IMR-90 (cell line): ENCODE data around the gene RPL4. TPM values are rescaled to one million over a fixed set of nuclear protein-coding genes. Genes with fewer than 3 reads are reported as not detected.

Experiments
- ATAC-seq: fragments of 200-7000 bp; cut with Tn5 transposase; 2 replicates; pipeline ENCODE4 v1.9.1; 2020; ENCODE audit warnings: low read depth, mild to moderate bottlenecking, moderate library complexity
- Bru-seq: library from RNA; stranded (reverse); fragments of 400-500 nt; gene quantifications from one replicate; lab custom pipeline; 2021; lab: Mats Ljungman, UMichigan
- BruChase-seq, 2 experiments: library from RNA; stranded (reverse); fragments of 400-500 nt; gene quantifications; one replicate each; lab custom pipeline; 2021; lab: Mats Ljungman, UMichigan
- BruUV-seq: library from RNA; stranded (reverse); fragments of 400-500 nt; replicated peaks from 2 replicates; lab custom pipeline; 2021; lab: Mats Ljungman, UMichigan
- CTCF ChIA-PET: fragments of 300-600 bp; formaldehyde crosslinking; extraction: SDS; loops from one replicate; lab custom pipeline; 2021; ENCODE audit warnings: antibody characterized with exemption; lab: Yijun Ruan, JAX
- POLR2A ChIA-PET: fragments of 300-600 bp; sonication (Branson Sonifier 250); formaldehyde crosslinking; loops from one replicate; lab custom pipeline; 2022; ENCODE audit warnings: antibody characterized with exemption; ENCODE audit not compliant: unreplicated experiment; lab: Charles Lee
- DNase-seq: peaks from one replicate; pipeline ENCODE4 v3.0.0; 2013
- H2AFZ ChIP-seq: replicated peaks from 2 replicates; pipeline ENCODE3; 2013; ENCODE audit warnings: low read length, mild to moderate bottlenecking; ENCODE audit not compliant: poor library complexity
- H2AK5ac ChIP-seq: 2 replicates; pipeline ENCODE4 v1.6.1; 2013; ENCODE audit warnings: low read depth, low read length, inconsistent platforms
- H2AK9ac ChIP-seq: replicated peaks from 2 replicates; pipeline ENCODE3; 2013; ENCODE audit warnings: mild to moderate bottlenecking, low read depth, low read length, moderate library complexity; ENCODE audit not compliant: poor library complexity
- H2BK120ac ChIP-seq: 2 replicates; pipeline ENCODE4 v1.6.1; 2013; ENCODE audit warnings: low read depth, low read length, inconsistent platforms
- H2BK15ac ChIP-seq: 3 replicates; pipeline ENCODE4 v1.6.1; 2013; ENCODE audit warnings: low read depth, low read length, inconsistent platforms
- H2BK20ac ChIP-seq: 2 replicates; pipeline ENCODE4 v1.6.1; 2013; ENCODE audit warnings: low read depth, mild to moderate bottlenecking, inconsistent platforms, low read length, moderate library complexity
- H2BK5ac ChIP-seq: 2 replicates; pipeline ENCODE4 v1.6.1; 2013; ENCODE audit warnings: mild to moderate bottlenecking, low read depth, low read length, inconsistent platforms; ENCODE audit not compliant: poor library complexity, severe bottlenecking
- H3K14ac ChIP-seq: replicated peaks from 2 replicates; pipeline ENCODE4 v1.6.1; 2013; ENCODE audit warnings: low read depth, low read length, inconsistent platforms
- H3K18ac ChIP-seq: 2 replicates; pipeline ENCODE4 v1.6.1; 2013; ENCODE audit warnings: low read depth, low read length, control low read depth
- H3K23ac ChIP-seq: 2 replicates; pipeline ENCODE4 v1.6.1; 2013; ENCODE audit warnings: low read depth, low read length, inconsistent platforms
- H3K27ac ChIP-seq: 2 replicates; pipeline ENCODE4 v1.5.1; 2013; ENCODE audit warnings: mild to moderate bottlenecking, control low read depth, low read length; ENCODE audit not compliant: insufficient read depth
- H3K27me3 ChIP-seq: 2 replicates; pipeline ENCODE4 v1.6.1; 2013; ENCODE audit warnings: low read length; ENCODE audit not compliant: control insufficient read depth, insufficient read depth
- H3K36me3 ChIP-seq: 2 replicates; pipeline ENCODE4 v1.6.1; 2013; ENCODE audit warnings: low read length, mixed read lengths; ENCODE audit not compliant: control insufficient read depth, insufficient read depth
- H3K4ac ChIP-seq: 2 replicates; pipeline ENCODE4 v1.6.1; 2013; ENCODE audit warnings: low read depth, low read length, inconsistent platforms
- H3K4me1 ChIP-seq: 2 replicates; pipeline ENCODE4 v1.6.1; 2013; ENCODE audit warnings: low read length, mixed read lengths; ENCODE audit not compliant: control insufficient read depth, insufficient read depth
- H3K4me2 ChIP-seq: 2 replicates; pipeline ENCODE4 v1.6.1; 2013; ENCODE audit warnings: low read depth, mild to moderate bottlenecking, control low read depth, low read length, moderate library complexity
- H3K4me3 ChIP-seq: 2 replicates; pipeline ENCODE4 v1.5.1; 2013; ENCODE audit warnings: low read depth, mild to moderate bottlenecking, control low read depth, low read length, moderate library complexity; ENCODE audit not compliant: insufficient read depth
- H3K56ac ChIP-seq: 2 replicates; pipeline ENCODE4 v1.6.1; 2013; ENCODE audit warnings: low read length, inconsistent platforms; ENCODE audit not compliant: insufficient read depth; ENCODE audit errors: extremely low read depth
- H3K79me1 ChIP-seq, 2 experiments: 2 replicates each; pipeline ENCODE4 v1.6.1; 2013; ENCODE audit warnings: low read length in 2 of 2, inconsistent platforms in 1 of 2, low read depth in 1 of 2
- H3K9ac ChIP-seq: 2 replicates; pipeline ENCODE4 v1.6.1; 2013; ENCODE audit warnings: low read depth, low read length, control low read depth
- H3K9me1 ChIP-seq: 2 replicates; pipeline ENCODE4 v1.6.1; 2013; ENCODE audit warnings: low read length, inconsistent platforms; ENCODE audit not compliant: insufficient read depth
- H3K9me3 ChIP-seq: 2 replicates; pipeline ENCODE4 v1.6.1; 2013; ENCODE audit warnings: low read length; ENCODE audit not compliant: control insufficient read depth, insufficient read depth
- H4K20me1 ChIP-seq: 2 replicates; pipeline ENCODE4 v1.6.1; 2013; ENCODE audit warnings: low read length, inconsistent platforms; ENCODE audit not compliant: insufficient read depth
- H4K5ac ChIP-seq: 2 replicates; pipeline ENCODE4 v1.6.1; 2013; ENCODE audit warnings: mild to moderate bottlenecking, low read depth, low read length, control low read depth
- H4K8ac ChIP-seq, 2 experiments: 2 replicates each; pipeline ENCODE4 v1.6.1; 2013; ENCODE audit warnings: low read depth in 2 of 2, low read length in 2 of 2, control low read depth in 1 of 2, inconsistent platforms in 1 of 2
- H4K91ac ChIP-seq: 2 replicates; pipeline ENCODE4 v1.6.1; 2013; ENCODE audit warnings: low read depth, low read length, inconsistent platforms; ENCODE audit not compliant: insufficient read depth
- CEBPB ChIP-seq: IDR thresholded peaks from 2 replicates; pipeline ENCODE4 v1.6.1; 2012; ENCODE audit warnings: low read depth, low read length, improper control_type of control experiment
- CHD1 ChIP-seq: IDR thresholded peaks from 2 replicates; pipeline ENCODE4 v1.6.1; 2012; ENCODE audit warnings: low read depth, low read length, improper control_type of control experiment
- FOS ChIP-seq: fragments of 150-350 bp; IDR thresholded peaks from 2 replicates; pipeline ENCODE4 v1.6.1; 2016; ENCODE audit warnings: low read depth, low read length
- MAZ ChIP-seq: IDR thresholded peaks from 2 replicates; pipeline ENCODE4 v1.6.1; 2012; ENCODE audit warnings: low read depth, mild to moderate bottlenecking, low read length, improper control_type of control experiment, moderate library complexity, borderline replicate concordance
- MXI1 ChIP-seq: IDR thresholded peaks from 2 replicates; pipeline ENCODE4 v1.6.1; 2012; ENCODE audit warnings: low read depth, mild to moderate bottlenecking, low read length, moderate library complexity, borderline replicate concordance
- NFE2L2 ChIP-seq: fragments of 150-350 bp; IDR thresholded peaks from 2 replicates; pipeline ENCODE4 v1.6.1; 2016; ENCODE audit warnings: low read depth, mild to moderate bottlenecking, low read length
- POLR2A ChIP-seq: IDR thresholded peaks from 2 replicates; pipeline ENCODE4 v1.6.1; 2012; ENCODE audit warnings: mild to moderate bottlenecking, low read depth, low read length
- RAD21 ChIP-seq: IDR thresholded peaks from 2 replicates; pipeline ENCODE4 v1.6.1; 2012; ENCODE audit warnings: low read length, improper control_type of control experiment
- WGBS, 2 experiments: methylation state at CpG; one replicate each; pipeline versions ENCODE4 v1.1.5 to v1.1.7; 2013; ENCODE audit warnings: missing lambda C conversion rate in 2 of 2; ENCODE audit not compliant: insufficient read length in 1 of 2; ENCODE audit errors: extremely low coverage in 2 of 2; 5-methylcytosine and 5-hydroxymethylcytosine counted together
- dilution Hi-C: fragments of 300-500 bp; cut with HindIII; formaldehyde crosslinking; loops from one replicate; pipeline ENCODE4 v1.14.3; 2018; ENCODE audit warnings: low sequenced_read_pairs; ENCODE audit not compliant: unreplicated experiment
- in situ Hi-C: fragments of 300-500 bp; cut with MboI; formaldehyde crosslinking; loops from 3 replicates; pipeline ENCODE4 v1.14.3; 2019; ENCODE audit warnings: low sequenced_read_pairs, inconsistent platforms, mixed read lengths
- intact Hi-C: fragments of 100-400 bp; cut with micrococcal nuclease; formaldehyde crosslinking; loops from 2 replicates; pipeline ENCODE4 v1.10.0; 2022
- long read RNA-seq: library from polyadenylated mRNA; unstranded; transcript quantifications from one replicate; pipeline ENCODE4 v2.0.0, GENCODE V29; 2021; ENCODE audit not compliant: unreplicated experiment
- polyA plus RNA-seq, 3 experiments: library from polyadenylated mRNA; depleted of rRNA; stranded (reverse); fragments of >200 nt; gene quantifications; 2 replicates each; pipeline ENCODE4 v1.2.3, GENCODE V29; 2012; ENCODE audit warnings: low replicate concordance in 1 of 3
- total RNA-seq: library from RNA; depleted of rRNA; stranded (reverse); fragments of >200 nt; gene quantifications from 2 replicates; pipeline ENCODE4 v1.2.3, GENCODE V29; 2012; rRNA removed

The RPL4 gene
- total RNA-seq (6,510 and 13,244 TPM in 2 replicates), polyA plus RNA-seq (2012; rRNA removed) (3,530 and 4,083 TPM in 2 replicates), Bru-seq, nascent RNA (percentile 92 among the genes with signal in this experiment), BruChase-seq, experiment 1, labeled RNA remaining after a 6-hour chase (percentile 93 among the genes with signal in this experiment), BruChase-seq, experiment 2, labeled RNA remaining after a 2-hour chase (percentile 84 among the genes with signal in this experiment)
- 1,783 and 5,124 TPM in 2 replicates for polyA plus RNA-seq (2012; cell fraction: cytosol; rRNA removed)
- 1,149 and 1,402 TPM in 2 replicates for polyA plus RNA-seq (2012; cell fraction: nucleus; rRNA removed; ENCODE audit: low replicate concordance)
- long read RNA-seq, transcript RPL4-201 (10 exons, 2,769 nt) = major isoform, 1,625 of 1,749 reads
- long read RNA-seq, partial matches to known transcripts = 81 of 1,749 reads
- long read RNA-seq, other reads (novel, unspliced or antisense) = 43 of 1,749 reads

- Histone ChIP-seq H3K9ac (peak within 1 kb of the TSS; percentile 94), H3K9me1 (no peaks in the 10 kb centered on the region), H3K14ac (peak within 1 kb of the TSS; percentile 100), H3K56ac (peak within 1 kb of the TSS; percentile 95), H3K18ac (peak within 1 kb of the TSS; percentile 80), H4K91ac (peak within 1 kb of the TSS; percentile 98), H4K8ac (peak within 1 kb of the TSS; percentile 91 to 93), H2BK15ac (peak within 1 kb of the TSS; percentile 74; the same call in 2 of the 3 replicates), H3K4me3 (peak within 1 kb of the TSS; percentile 59), H2AK9ac (peak within 1 kb of the TSS; percentile 94), H4K5ac (peak within 1 kb of the TSS; percentile 88), H4K20me1 (peaks cover 41% of the 10 kb centered on the region), H3K27me3 (no peaks in the 10 kb centered on the region), H3K79me1 (peaks cover 15 to 37% of the 10 kb centered on the region in 2 experiments), H3K4ac (peak within 1 kb of the TSS; percentile 100), H3K4me2 (peak within 1 kb of the TSS; percentile 99), H2AFZ (peak within 1 kb of the TSS; percentile 97), H2AK5ac (peak within 1 kb of the TSS; percentile 97), H2BK120ac (peak within 1 kb of the TSS; percentile 95), H3K4me1 (peaks cover 1% of the 10 kb centered on the region; the same call in 1 of the 2 replicates), H2BK5ac (peak within 1 kb of the TSS; percentile 97), H3K36me3 (peaks cover 22% of the 10 kb centered on the region), H2BK20ac (peak within 1 kb of the TSS; percentile 57; the same call in 1 of the 2 replicates), H3K9me3 (no peaks in the 10 kb centered on the region), H3K27ac (peak within 1 kb of the TSS; percentile 95), H3K23ac (peak within 1 kb of the TSS; percentile 100)
- TF ChIP-seq CHD1 (0 out of 2 replicates have a peak, but pooled peaks have one; percentile 4), CEBPB (no peak), POLR2A (peak; percentile 98), FOS (no peak), MXI1 (peak; percentile 92), RAD21 (no peak), MAZ (peak; percentile 12; the same call in 1 of the 2 replicates), NFE2L2 (no peak)
- intact Hi-C loops (loop anchor here (1.0 to 10.0 kb wide), 3 partner anchors 200 to 543 kb away; partner anchors contain the start of gene SMAD6), dilution Hi-C loops (no loop called here), in situ Hi-C loops (no loop called here)
- ATAC-seq (peak; percentile 87), DNase-seq (peak; percentile 87)
- 0% methylated on average over 22 of the region's 46 CpGs; no CpG with 5 or more reads in 1 of the 2 experiments for WGBS, 2 experiments
- ChIA-PET POLR2A (interaction anchor here (0.6 kb wide), 2 partner anchors 20 to 326 kb away, joined by 3 read pairs; no protein-coding TSS in a partner anchor), CTCF (no interaction called here)
- BruUV-seq = no TSS peak
Observed at GRCh38 chr15:66504563-66505429, at the start of gene RPL4, which contains the start of gene ZWILCH. Gene RPL4, minus strand, starts transcription at chr15:66504855. Its CDS starts 65 bp downstream, at chr15:66504790. Gene ZWILCH, plus strand, starts transcription at chr15:66505326. Its CDS starts 13 bp downstream, at chr15:66505339.
